ENCODE measurements around the gene TM2D1. TPM values are rescaled to one million over a fixed set of nuclear protein-coding genes. Genes with fewer than 3 reads are reported as not detected.

TM2D1 gene
- polyA plus RNA-seq, 12 donors = 44.9 to 80.1 (median 62.9) TPM; not detected in 1

Other genes starting within 250 kb of the TM2D1 start
- 10 to 100 TPM in 2 of 12 donors, 1 to 10 TPM in 9, not detected in 1; 2.3 to 17.1 (median 4.1) TPM for gene PATJ, start 17.3 kb upstream of the TM2D1 start, polyA plus RNA-seq (ENCODE audit: insufficient read length in 12 of 12)